ENCODE data around the gene CCDC51. TPM values are rescaled to one million over a fixed set of nuclear protein-coding genes. Genes with fewer than 3 reads are reported as not detected.
A peak's percentile ranks its signal among the peaks of the same experiment; 100 is the strongest.
"Not testable (repeated sequence)": the region's sequence is repeated elsewhere in the genome, so short reads cannot be mapped to it uniquely, and the experiment has no call there.

CCDC51 gene, protein sequence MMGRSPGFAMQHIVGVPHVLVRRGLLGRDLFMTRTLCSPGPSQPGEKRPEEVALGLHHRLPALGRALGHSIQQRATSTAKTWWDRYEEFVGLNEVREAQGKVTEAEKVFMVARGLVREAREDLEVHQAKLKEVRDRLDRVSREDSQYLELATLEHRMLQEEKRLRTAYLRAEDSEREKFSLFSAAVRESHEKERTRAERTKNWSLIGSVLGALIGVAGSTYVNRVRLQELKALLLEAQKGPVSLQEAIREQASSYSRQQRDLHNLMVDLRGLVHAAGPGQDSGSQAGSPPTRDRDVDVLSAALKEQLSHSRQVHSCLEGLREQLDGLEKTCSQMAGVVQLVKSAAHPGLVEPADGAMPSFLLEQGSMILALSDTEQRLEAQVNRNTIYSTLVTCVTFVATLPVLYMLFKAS
- 11.5 TPM for total RNA-seq

DNA sequence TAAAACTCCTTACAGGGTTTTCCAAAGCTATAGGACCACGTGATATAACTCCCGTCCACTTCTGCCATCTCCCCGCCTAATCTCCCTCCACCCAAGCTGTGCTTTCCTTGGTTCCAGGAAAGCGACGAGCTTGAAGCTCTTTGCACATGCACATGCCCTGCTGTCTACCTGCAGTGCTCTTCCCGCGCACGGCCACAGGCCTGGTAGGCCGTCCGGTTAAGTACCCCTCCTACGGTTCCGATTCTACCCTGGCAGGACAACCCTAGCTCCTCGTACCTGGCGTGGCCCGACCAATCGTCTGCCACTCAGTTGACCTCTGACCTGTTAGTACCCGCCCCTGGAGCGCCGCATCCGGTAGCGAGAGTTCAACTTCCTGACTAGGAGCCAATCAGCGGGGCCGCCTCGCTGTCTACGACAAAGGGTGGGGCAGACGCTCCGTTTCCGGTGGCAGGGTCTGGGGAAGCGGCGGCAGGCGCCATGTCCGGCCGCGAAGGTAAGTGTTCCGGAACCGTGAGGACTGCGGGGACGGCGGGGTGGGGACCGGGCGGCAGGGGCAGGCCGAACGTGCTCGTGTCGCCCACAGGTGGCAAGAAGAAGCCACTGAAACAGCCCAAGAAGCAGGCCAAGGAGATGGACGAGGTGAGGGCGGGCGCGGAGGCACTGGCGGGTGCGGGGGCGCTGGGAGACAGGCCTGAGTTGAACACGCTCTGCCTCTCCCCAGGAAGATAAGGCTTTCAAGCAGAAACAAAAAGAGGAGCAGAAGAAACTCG, at the start of gene CCDC51, which contains the start of gene TMA7:
Gene CCDC51, minus strand, starts transcription at position 300 of the 770 bp plus-strand sequence. CDS start 4,991 bp downstream, outside the sequence.
Gene TMA7, plus strand, starts transcription at position 438 of the 770 bp plus-strand sequence. Its CDS starts 40 bp downstream, at position 478.
- no peaks in the 10 kb centered on the region for H3K9me3 ChIP-seq
- intact Hi-C loops (cut with DNase I), result loop anchor here (5.0 to 10.0 kb wide), 3 partner anchors 38 to 165 kb away; partner anchors contain the start of gene NME6
- peak within 1 kb of the TSS; percentile 78 for H3K27ac ChIP-seq

GRCh38 chr3:48486952-48487351, 47.0 kb upstream of the CCDC51 start:
- H3K27ac ChIP-seq, result no peak overlapping the region
- H3K27me3 ChIP-seq, result no peaks in the 10 kb centered on the region
- TF ChIP-seq POLR2AphosphoS5 (IDR thresholded peaks at IDR 0.05; ENCODE audit: insufficient read depth in 1 of 2, low read depth in 1 of 2), result no peak
- no peak for TF ChIP-seq CTCF (IDR thresholded peaks at IDR 0.05)
- TF ChIP-seq POLR2A (IDR thresholded peaks at IDR 0.05), result no peak
- H3K9me3 ChIP-seq, result no peaks in the 10 kb centered on the region
- no peaks in the 10 kb centered on the region for H3K36me3 ChIP-seq
- no peak for DNase-seq (ENCODE audit: extremely low spot score in 2 of 2)
- intact Hi-C loops (cut with DNase I), result no loop called here
- no peak overlapping the region for H3K4me3 ChIP-seq
- H3K4me1 ChIP-seq, result peaks cover 5% of the 10 kb centered on the region

More for the DNA sequence above, at the start of gene CCDC51, which contains the start of gene TMA7:
- H3K36me3 ChIP-seq, result peaks cover 0 to 19% of the 10 kb centered on the region in 2 donors
- peak in 1 of 2 donors; percentile 99 for DNase-seq (ENCODE audit: extremely low spot score in 2 of 2)
- peaks cover 35% of the 10 kb centered on the region for H3K4me1 ChIP-seq
- no peaks in the 10 kb centered on the region for H3K27me3 ChIP-seq
- TF ChIP-seq CTCF (IDR thresholded peaks at IDR 0.05) (no peak), POLR2A (IDR thresholded peaks at IDR 0.05) (peak in 1 of 2 donors; percentile 86), POLR2AphosphoS5 (IDR thresholded peaks at IDR 0.05; ENCODE audit: insufficient read depth in 1 of 2, low read depth in 1 of 2) (peak; percentile 99)
- peak within 1 kb of the TSS; percentile 68 to 73 for H3K4me3 ChIP-seq

- H3K9me3 ChIP-seq; H3K4me1 ChIP-seq; H3K27me3 ChIP-seq; H3K27ac ChIP-seq; intact Hi-C loops (cut with DNase I); H3K36me3 ChIP-seq; DNase-seq (ENCODE audit: extremely low spot score in 2 of 2); H3K4me3 ChIP-seq: not testable (repeated sequence)
Observed at GRCh38 chr3:48482822-48483221, 42.9 kb upstream of the CCDC51 start.

- H3K9me3 ChIP-seq; DNase-seq (ENCODE audit: extremely low spot score in 2 of 2); H3K4me1 ChIP-seq; H3K4me3 ChIP-seq; H3K27me3 ChIP-seq; H3K27ac ChIP-seq; intact Hi-C loops (cut with DNase I); H3K36me3 ChIP-seq: not testable (repeated sequence)
Observed at GRCh38 chr3:48480891-48481290, 41.0 kb upstream of the CCDC51 start.

- Histone ChIP-seq H3K27ac (no peak overlapping the region), H3K27me3 (no peaks in the 10 kb centered on the region), H3K36me3 (no peaks in the 10 kb centered on the region), H3K9me3 (no peaks in the 10 kb centered on the region), H3K4me1 (no peaks in the 10 kb centered on the region), H3K4me3 (peak overlapping the region in 1 of 2 donors; percentile 9)
- intact Hi-C loops (cut with DNase I), result no loop called here
- TF ChIP-seq POLR2AphosphoS5 (IDR thresholded peaks at IDR 0.05; ENCODE audit: insufficient read depth in 1 of 2, low read depth in 1 of 2), result no peak
- no peak for TF ChIP-seq POLR2A (IDR thresholded peaks at IDR 0.05)
- no peak for TF ChIP-seq CTCF (IDR thresholded peaks at IDR 0.05)
- DNase-seq (ENCODE audit: extremely low spot score in 2 of 2), result no peak
Observed at GRCh38 chr3:48478626-48479555, 39.0 kb upstream of the CCDC51 start.
